HEK293T (cell line): ENCODE measurements around the gene TRIM72.
"Not testable (repeated sequence)": the region's sequence is repeated elsewhere in the genome, so short reads cannot be mapped to it uniquely, and the experiment has no call there.

ENCODE experiments used
- CTCF ChIA-PET: fragments of 350-600 bp; formaldehyde crosslinking; extraction: SDS; loops from one replicate; lab custom pipeline; 2021; ENCODE audit warnings: antibody characterized with exemption, inconsistent platforms; lab: Yijun Ruan, JAX
- POLR2A ChIA-PET: fragments of 350-600 bp; formaldehyde crosslinking; extraction: SDS; loops from one replicate; lab custom pipeline; 2020; ENCODE audit warnings: antibody characterized with exemption, inconsistent platforms; lab: Yijun Ruan, JAX
- DNase-seq: peaks from one replicate; pipeline ENCODE4 v3.0.0; 2012; ENCODE audit warnings: mixed read lengths; ENCODE audit errors: extremely low spot score
- ARNT ChIP-seq: fragments of 450-650 bp; IDR thresholded peaks from 2 replicates; pipeline ENCODE4 v1.6.1; 2017; ENCODE audit warnings: mild to moderate bottlenecking
- BHLHE40 ChIP-seq: fragments of 450-650 bp; IDR thresholded peaks from 2 replicates; pipeline ENCODE4 v1.6.1; 2016; ENCODE audit warnings: mild to moderate bottlenecking, moderate library complexity, borderline replicate concordance
- CTBP1 ChIP-seq: fragments of 450-650 bp; IDR thresholded peaks from 2 replicates; pipeline ENCODE4 v1.6.1; 2016; ENCODE audit warnings: borderline replicate concordance
- ELF4 ChIP-seq: fragments of 450-650 bp; IDR thresholded peaks from 2 replicates; pipeline ENCODE4 v1.6.1; 2017; ENCODE audit warnings: antibody characterized with exemption
- FOXA1 ChIP-seq: fragments of 450-650 bp; IDR thresholded peaks from 2 replicates; pipeline ENCODE4 v1.6.1; 2016; ENCODE audit warnings: mild to moderate bottlenecking
- FOXK2 ChIP-seq: fragments of 450-650 bp; IDR thresholded peaks from 2 replicates; pipeline ENCODE4 v1.6.1; 2016; ENCODE audit warnings: mild to moderate bottlenecking
- FOXM1 ChIP-seq: fragments of 450-650 bp; IDR thresholded peaks from 2 replicates; pipeline ENCODE4 v1.6.1; 2017; ENCODE audit warnings: mild to moderate bottlenecking, borderline replicate concordance
- HDGF ChIP-seq: fragments of 450-650 bp; IDR thresholded peaks from 2 replicates; pipeline ENCODE4 v1.6.1; 2017; ENCODE audit warnings: antibody characterized with exemption, borderline replicate concordance
- L3MBTL2 ChIP-seq: fragments of 450-650 bp; conservative IDR thresholded peaks from 2 replicates; pipeline ENCODE4 v1.6.1; 2016; ENCODE audit warnings: mild to moderate bottlenecking
- LEF1 ChIP-seq: fragments of 450-650 bp; IDR thresholded peaks from 2 replicates; pipeline ENCODE4 v1.6.1; 2017; ENCODE audit warnings: mild to moderate bottlenecking, borderline replicate concordance
- NFRKB ChIP-seq: fragments of 450-650 bp; IDR thresholded peaks from 2 replicates; pipeline ENCODE4 v1.6.1; 2016; ENCODE audit warnings: mild to moderate bottlenecking, moderate library complexity
- SP1 ChIP-seq: fragments of 450-650 bp; IDR thresholded peaks from 2 replicates; pipeline ENCODE4 v1.6.1; 2017
- SUZ12 ChIP-seq: fragments of 450-650 bp; IDR thresholded peaks from 2 replicates; pipeline ENCODE4 v1.6.1; 2016; ENCODE audit warnings: mild to moderate bottlenecking
- TARDBP ChIP-seq: fragments of 450-650 bp; IDR thresholded peaks from 2 replicates; pipeline ENCODE4 v1.6.1; 2016
- ZNF384 ChIP-seq: fragments of 450-650 bp; IDR thresholded peaks from 2 replicates; pipeline ENCODE4 v1.6.1; 2016
- TF ChIP-seq, protein P1 (sequence below): fragments of 450-650 bp; IDR thresholded peaks from 2 replicates; pipeline ENCODE4 v1.6.1; 2016

Gene TRIM72

GRCh38 chr16:31198207-31198882 lies 15.6 kb upstream of the TRIM72 start:
- POLR2A ChIA-PET = interaction anchor here (1.1 to 1.6 kb wide), 4 partner anchors 9 to 19 kb away, joined by 3 to 5 read pairs (median 4); partner anchors contain the start of gene FUS
- CTCF ChIA-PET = interaction anchor here (0.9 kb wide), 1 partner anchor 69 kb away, joined by 3 read pairs; no protein-coding TSS in a partner anchor
- DNase-seq = no peak
- TF ChIP-seq FOXA1 (no peak), ELF4 (no peak), ZNF384 (no peak), BHLHE40 (no peak), ARNT (no peak), L3MBTL2 (no peak), TARDBP (no peak), LEF1 (no peak), CTBP1 (no peak), SUZ12 (no peak), NFRKB (no peak), SP1 (no peak), HDGF (no peak), FOXM1 (no peak), FOXK2 (no peak)
- TF ChIP-seq, protein P1, sequence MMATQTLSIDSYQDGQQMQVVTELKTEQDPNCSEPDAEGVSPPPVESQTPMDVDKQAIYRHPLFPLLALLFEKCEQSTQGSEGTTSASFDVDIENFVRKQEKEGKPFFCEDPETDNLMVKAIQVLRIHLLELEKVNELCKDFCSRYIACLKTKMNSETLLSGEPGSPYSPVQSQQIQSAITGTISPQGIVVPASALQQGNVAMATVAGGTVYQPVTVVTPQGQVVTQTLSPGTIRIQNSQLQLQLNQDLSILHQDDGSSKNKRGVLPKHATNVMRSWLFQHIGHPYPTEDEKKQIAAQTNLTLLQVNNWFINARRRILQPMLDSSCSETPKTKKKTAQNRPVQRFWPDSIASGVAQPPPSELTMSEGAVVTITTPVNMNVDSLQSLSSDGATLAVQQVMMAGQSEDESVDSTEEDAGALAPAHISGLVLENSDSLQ = no peak

DNA sequence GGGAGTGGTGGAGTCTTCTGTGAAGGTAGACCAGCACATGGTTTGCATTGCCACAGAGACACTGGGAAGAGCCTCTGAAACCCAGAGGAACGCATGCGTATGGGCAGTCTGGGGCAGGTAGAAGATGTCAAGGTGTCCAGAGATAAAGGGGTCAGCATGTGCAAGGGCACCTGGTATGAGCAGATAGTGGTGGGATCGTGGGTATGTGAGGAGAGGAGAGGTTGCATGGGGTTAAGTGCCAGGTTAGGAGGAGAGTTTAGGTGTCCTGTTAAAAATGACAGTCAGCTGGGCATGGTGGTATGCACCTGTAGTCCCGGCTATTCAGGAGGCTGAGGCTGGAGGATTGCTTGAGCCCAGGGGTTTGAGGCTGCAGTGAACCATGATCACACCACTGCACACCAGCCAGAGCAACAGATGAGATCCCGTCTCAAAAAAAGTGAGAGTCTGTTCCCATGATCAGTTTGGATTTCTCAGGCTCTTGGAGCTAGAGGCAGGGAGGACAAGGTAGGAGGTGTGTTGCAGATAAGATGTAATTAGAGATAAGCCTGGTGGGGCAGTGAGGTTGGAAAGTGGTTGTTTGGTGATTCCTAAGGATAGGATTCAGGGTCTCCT lies 14.4 kb upstream of the TRIM72 start:
- DNase-seq = no peak
- CTCF ChIA-PET = interaction anchor here (0.7 kb wide), 1 partner anchor 182 kb away, joined by 3 read pairs; no protein-coding TSS in a partner anchor
- POLR2A ChIA-PET = interaction anchor here (1.6 kb wide), 1 partner anchor 12 kb away, joined by 4 read pairs; no protein-coding TSS in a partner anchor
- TF ChIP-seq HDGF = no peak
- no peak for TF ChIP-seq LEF1
- no peak for TF ChIP-seq NFRKB
- TF ChIP-seq ZNF384 = no peak
- no peak for TF ChIP-seq TARDBP
- TF ChIP-seq FOXM1 = no peak

DNA sequence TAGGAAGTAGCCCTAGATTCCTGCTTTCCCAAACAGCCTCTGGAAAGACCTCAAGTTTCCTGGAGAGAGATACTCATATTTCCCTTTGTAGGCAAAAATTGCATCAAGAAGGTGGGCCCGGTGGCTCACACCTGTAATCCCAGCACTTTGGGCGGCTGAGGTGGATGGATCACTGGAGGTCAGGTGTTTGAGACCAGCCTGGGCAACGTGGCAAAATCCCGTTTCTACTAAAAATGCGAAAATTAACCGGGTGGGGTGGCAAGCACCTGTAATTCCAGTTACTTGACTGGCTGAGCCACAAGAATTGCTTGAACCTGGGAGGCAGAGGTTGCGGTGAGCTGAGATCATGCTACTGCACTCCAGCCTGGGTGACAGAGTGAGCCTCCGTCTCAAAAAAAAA lies 13.8 kb upstream of the TRIM72 start:
- POLR2A ChIA-PET, DNase-seq: not testable (repeated sequence)
- CTCF ChIA-PET = interaction anchor here (0.7 kb wide), 1 partner anchor 181 kb away, joined by 3 read pairs; no protein-coding TSS in a partner anchor

GRCh38 chr16:31200821-31201568 lies 12.9 kb upstream of the TRIM72 start:
- ChIA-PET CTCF (no interaction called here), POLR2A (no interaction called here)
- no peak for TF ChIP-seq HDGF
- no peak for TF ChIP-seq FOXA1
- no peak for TF ChIP-seq NFRKB
- TF ChIP-seq ARNT = no peak
- TF ChIP-seq L3MBTL2 = no peak
- TF ChIP-seq BHLHE40 = no peak
- TF ChIP-seq, protein P1 = no peak
- no peak for TF ChIP-seq CTBP1
- TF ChIP-seq SUZ12 = no peak
- TF ChIP-seq ZNF384 = no peak
- TF ChIP-seq FOXM1 = no peak
- no peak for TF ChIP-seq SP1
- TF ChIP-seq LEF1 = no peak
- no peak for TF ChIP-seq FOXK2
- no peak for TF ChIP-seq ELF4
- TF ChIP-seq TARDBP = no peak
- DNase-seq = no peak

DNA sequence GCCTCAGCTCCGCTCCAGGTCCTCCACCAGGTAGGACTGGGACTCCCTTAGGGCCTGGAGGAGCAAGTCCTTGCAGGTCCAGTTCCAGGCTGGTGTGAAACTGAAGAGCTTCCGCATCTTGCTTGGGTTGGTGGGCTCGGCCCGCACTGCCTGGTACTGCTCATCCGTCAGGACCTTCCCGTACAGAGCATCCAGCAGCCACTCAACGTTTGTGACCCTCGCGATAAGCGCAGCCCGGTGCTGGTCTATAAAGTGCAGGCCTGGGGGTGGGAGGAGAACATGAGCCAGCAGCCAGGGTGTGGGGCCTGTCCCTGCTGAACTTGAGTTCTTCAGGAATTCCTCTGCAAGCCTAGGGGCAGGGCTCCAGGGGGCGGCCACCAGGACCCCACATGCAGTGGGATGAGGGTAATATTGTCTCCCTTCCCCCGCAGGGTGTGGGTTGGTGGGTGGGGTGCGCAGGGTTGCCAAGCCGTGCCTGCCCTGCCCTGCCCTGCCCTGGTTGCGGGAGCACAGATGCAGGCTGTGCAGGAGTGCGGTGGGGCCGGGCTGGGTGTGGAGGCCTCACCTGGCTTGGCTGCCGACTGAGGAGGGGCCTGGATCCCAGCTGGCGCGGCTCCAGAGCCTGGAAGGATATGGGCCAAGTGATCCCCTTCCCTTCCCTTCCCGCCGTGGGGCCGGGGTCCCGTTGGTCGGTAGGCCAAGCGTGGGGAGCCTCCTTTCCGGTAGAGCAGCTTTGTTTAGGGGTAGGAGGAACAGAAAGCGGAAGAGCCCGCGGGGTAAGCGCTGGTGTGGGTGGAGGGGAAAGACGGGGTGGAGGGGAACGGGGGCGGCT lies 12.1 kb upstream of the TRIM72 start:
- ChIA-PET CTCF (interaction anchor here (0.6 kb wide), 1 partner anchor 8 kb away, joined by 3 read pairs; no protein-coding TSS in a partner anchor), POLR2A (interaction anchor here (1.0 to 1.3 kb wide), 2 partner anchors 21 to 22 kb away, joined by 3 read pairs; partner anchors contain the start of gene FUS)
- TF ChIP-seq BHLHE40 (no peak), FOXM1 (no peak), SUZ12 (no peak)
- TF ChIP-seq, protein P1 = no peak
- DNase-seq = no peak
